Keratinocyte (primary cell): ENCODE results near the gene LGI4. TPM values are rescaled to one million over a fixed set of nuclear protein-coding genes. Genes with fewer than 3 reads are reported as not detected.

Experiments used
- DNase-seq: peaks from one replicate; pipeline ENCODE4 v3.0.0-alpha.2; 2011; ENCODE audit warnings: low read depth, missing footprints, low spot score
- FAIRE-seq: peaks from 2 replicates; lab custom pipeline; 2011; peaks lifted over from hg19 to GRCh38; lab: Jason Lieb, UNC
- H2AFZ ChIP-seq: 2 replicates; pipeline ENCODE4 v1.6.0; 2012; ENCODE audit warnings: low read length, control low read depth, inconsistent platforms; ENCODE audit not compliant: control insufficient read depth
- H3K27ac ChIP-seq: 2 replicates; pipeline ENCODE4 v1.5.1; 2011; ENCODE audit warnings: low read length; ENCODE audit not compliant: control insufficient read depth, insufficient read depth
- H3K27me3 ChIP-seq: 3 replicates; pipeline ENCODE4 v1.6.0; 2011; ENCODE audit warnings: low read length; ENCODE audit not compliant: control insufficient read depth, insufficient read depth; ENCODE audit errors: extremely low read depth
- H3K36me3 ChIP-seq, 2 experiments: 2 replicates in 1 of 2; 3 replicates in 1 of 2; pipeline ENCODE4 v1.5.1; 2011; ENCODE audit warnings: low read length in 2 of 2, mild to moderate bottlenecking in 1 of 2; ENCODE audit not compliant: control insufficient read depth in 2 of 2, insufficient read depth in 2 of 2; ENCODE audit errors: extremely low read depth in 1 of 2
- H3K4me1 ChIP-seq: 3 replicates; pipeline ENCODE4 v1.5.1; 2011; ENCODE audit warnings: low read length; ENCODE audit not compliant: control insufficient read depth, insufficient read depth; ENCODE audit errors: extremely low read depth
- H3K4me2 ChIP-seq: 3 replicates; pipeline ENCODE4 v1.6.0; 2011; ENCODE audit warnings: low read depth, low read length; ENCODE audit not compliant: control insufficient read depth, insufficient read depth; ENCODE audit errors: extremely low read depth
- H3K4me3 ChIP-seq, 3 experiments: fragments of 200-600 bp in 1 of 3; sonication (generic) in 1 of 3; 2 replicates in 2 of 3; 3 replicates in 1 of 3; pipeline ENCODE4 v1.5.1; 2011 to 2016; ENCODE audit warnings: low read length in 3 of 3, mild to moderate bottlenecking in 3 of 3, control low read depth in 2 of 3, inconsistent platforms in 1 of 3, low read depth in 1 of 3, mixed read lengths in 1 of 3, mixed run types in 1 of 3, moderate library complexity in 1 of 3; ENCODE audit not compliant: control insufficient read depth in 2 of 3, insufficient read depth in 2 of 3; ENCODE audit errors: extremely low read depth in 1 of 3
- H3K79me2 ChIP-seq: 2 replicates; pipeline ENCODE4 v1.6.0; 2012; ENCODE audit warnings: low read length; ENCODE audit not compliant: control insufficient read depth, insufficient read depth
- H3K9ac ChIP-seq: 3 replicates; pipeline ENCODE4 v1.6.0; 2011; ENCODE audit warnings: low read length; ENCODE audit not compliant: control insufficient read depth, insufficient read depth; ENCODE audit errors: extremely low read depth
- H3K9me1 ChIP-seq: 3 replicates; pipeline ENCODE4 v1.6.0; 2011; ENCODE audit warnings: low read length; ENCODE audit not compliant: control insufficient read depth, insufficient read depth; ENCODE audit errors: extremely low read depth
- H3K9me3 ChIP-seq: 2 replicates; pipeline ENCODE4 v1.5.1; 2012; ENCODE audit warnings: low read depth, low read length; ENCODE audit not compliant: control insufficient read depth
- H4K20me1 ChIP-seq: 3 replicates; pipeline ENCODE4 v1.6.0; 2011; ENCODE audit warnings: low read length; ENCODE audit not compliant: control insufficient read depth, insufficient read depth; ENCODE audit errors: extremely low read depth
- CTCF ChIP-seq, 3 experiments: IDR thresholded peaks in 1 of 3; conservative IDR thresholded peaks in 1 of 3; optimal IDR thresholded peaks in 1 of 3; 2 replicates in 2 of 3; 3 replicates in 1 of 3; pipeline versions ENCODE3 to v1.5.1; 2011; ENCODE audit warnings: low read length in 3 of 3, mild to moderate bottlenecking in 3 of 3, moderate library complexity in 2 of 3, control low read depth in 1 of 3, inconsistent platforms in 1 of 3; ENCODE audit not compliant: insufficient read depth in 2 of 3; ENCODE audit errors: extremely low read depth in 1 of 3
- EZH2 ChIP-seq: IDR thresholded peaks from one replicate; pipeline ENCODE4 v1.6.1; 2012; ENCODE audit warnings: inconsistent platforms, mild to moderate bottlenecking, low read length, moderate library complexity
- dilution Hi-C: fragments of 300-500 bp; cut with MboI; formaldehyde crosslinking; loops from one replicate; pipeline ENCODE4 v1.7.0; 2020; ENCODE audit warnings: low sequenced_read_pairs; ENCODE audit not compliant: extremely low pct_ligation_motif_present
- polyA plus RNA-seq, 5 experiments: library from polyadenylated mRNA; depleted of rRNA in 3 of 5; stranded (reverse) in 3 of 5; stranded (forward) in 1 of 5; unstranded in 1 of 5; fragments of >200 nt; gene quantifications; 1 replicate in 1 of 5; 2 replicates in 3 of 5; 3 replicates in 1 of 5; pipeline versions ENCODE4 v1.2.1 to v1.2.3, GENCODE V29; 2011 to 2012; ENCODE audit warnings: missing spikeins in 2 of 5, low read depth in 1 of 5, low replicate concordance in 1 of 5

LGI4 gene
- polyA plus RNA-seq, 1 donor (not counting 4 experiments of a cell fraction or from before 2014, with no cell fraction given), result 0.01 TPM

GRCh38 chr19:35080613-35081170 lies 54.2 kb downstream of the LGI4 start:
- DNase-seq (no peak), FAIRE-seq (no peak)
- H3K9me1 ChIP-seq, result no peaks in the 10 kb centered on the region
- no peaks in the 10 kb centered on the region for H4K20me1 ChIP-seq
- H3K9me3 ChIP-seq, result no peaks in the 10 kb centered on the region
- no peak overlapping the region for H3K4me3 ChIP-seq
- H3K36me3 ChIP-seq, result no peaks in the 10 kb centered on the region
- H3K27me3 ChIP-seq, result no peaks in the 10 kb centered on the region
- H3K9ac ChIP-seq, result no peak overlapping the region
- H3K4me1 ChIP-seq, result no peaks in the 10 kb centered on the region
- dilution Hi-C loops, result no loop called here
- no peak overlapping the region for H3K4me2 ChIP-seq
- TF ChIP-seq EZH2, result no peak
- TF ChIP-seq CTCF (optimal IDR thresholded peaks at IDR 0.05 in 1 of 3, IDR thresholded peaks at IDR 0.05 in 1 of 3, conservative IDR thresholded peaks at IDR 0.05 in 1 of 3; ENCODE audit: extremely low read depth in 1 of 3, insufficient read depth in 2 of 3, low read length in 3 of 3), result no peak
- no peak overlapping the region for H3K27ac ChIP-seq
- no peak overlapping the region for H2AFZ ChIP-seq
- no peaks in the 10 kb centered on the region for H3K79me2 ChIP-seq

DNA sequence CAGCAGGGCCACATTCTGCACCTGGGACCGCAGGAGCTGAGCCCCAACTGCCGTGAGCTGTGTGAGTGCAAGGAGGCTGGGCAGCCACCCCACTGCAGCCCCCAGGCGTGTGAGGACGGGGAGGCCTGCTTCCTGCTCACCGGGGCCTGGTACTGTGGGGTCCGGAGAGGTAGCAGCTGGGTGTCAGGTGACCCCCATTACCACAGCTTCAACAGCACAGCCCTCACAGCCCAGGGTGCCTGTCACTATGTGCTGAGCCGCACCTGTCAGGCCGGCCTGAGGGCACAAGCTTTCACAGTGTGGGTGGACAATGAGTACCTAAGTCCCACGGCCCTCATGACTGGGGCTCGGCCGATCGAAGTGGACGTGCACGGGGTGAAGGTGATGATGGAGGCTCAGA lies 55.0 kb downstream of the LGI4 start:
- dilution Hi-C loops, result no loop called here
- Histone ChIP-seq H3K4me3 (no peak overlapping the region), H3K27me3 (no peaks in the 10 kb centered on the region), H3K4me1 (no peaks in the 10 kb centered on the region), H3K79me2 (no peaks in the 10 kb centered on the region), H3K9me1 (no peaks in the 10 kb centered on the region), H4K20me1 (no peaks in the 10 kb centered on the region), H3K27ac (no peak overlapping the region), H3K36me3 (no peaks in the 10 kb centered on the region), H3K4me2 (no peak overlapping the region), H3K9ac (no peak overlapping the region), H3K9me3 (no peaks in the 10 kb centered on the region), H2AFZ (no peak overlapping the region)
- no peak for FAIRE-seq
- no peak for DNase-seq
- TF ChIP-seq CTCF (optimal IDR thresholded peaks at IDR 0.05 in 1 of 3, IDR thresholded peaks at IDR 0.05 in 1 of 3, conservative IDR thresholded peaks at IDR 0.05 in 1 of 3; ENCODE audit: extremely low read depth in 1 of 3, insufficient read depth in 2 of 3, low read length in 3 of 3), result no peak
- no peak for TF ChIP-seq EZH2
